Raji (cell line): ENCODE data around the gene RFX8.

Experiments
- POLR2A ChIP-seq: IDR thresholded peaks from 2 replicates; pipeline ENCODE4 v1.6.1; 2011; ENCODE audit warnings: low read depth, low read length, control low read depth; ENCODE audit not compliant: insufficient read depth

Gene RFX8

DNA sequence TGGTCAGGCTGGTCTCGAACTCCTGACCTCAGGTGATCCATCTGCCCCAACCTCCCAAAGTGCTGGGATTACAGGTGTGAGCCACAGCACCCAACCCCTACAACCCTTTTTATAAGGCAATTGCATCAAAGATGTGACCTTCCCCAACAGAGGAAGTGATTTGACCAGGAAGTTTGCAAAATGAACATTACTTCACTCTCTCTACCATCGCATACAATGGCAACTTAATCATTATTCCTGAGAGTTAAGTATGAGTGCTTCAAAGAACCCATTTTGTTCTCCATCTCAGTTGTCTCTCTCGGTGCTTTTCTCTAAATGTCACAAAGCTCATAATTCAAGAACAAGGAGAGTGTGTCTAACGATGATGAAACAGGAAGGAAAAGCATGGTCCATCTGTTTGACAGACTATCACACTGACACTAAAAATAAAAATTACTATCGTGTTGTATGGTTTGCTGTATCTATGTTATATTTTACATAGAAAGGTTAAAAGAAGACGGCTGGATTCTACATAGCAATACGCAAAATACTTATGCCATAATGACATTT lies 69.5 kb downstream of the RFX8 start:
- no peak for TF ChIP-seq POLR2A

DNA sequence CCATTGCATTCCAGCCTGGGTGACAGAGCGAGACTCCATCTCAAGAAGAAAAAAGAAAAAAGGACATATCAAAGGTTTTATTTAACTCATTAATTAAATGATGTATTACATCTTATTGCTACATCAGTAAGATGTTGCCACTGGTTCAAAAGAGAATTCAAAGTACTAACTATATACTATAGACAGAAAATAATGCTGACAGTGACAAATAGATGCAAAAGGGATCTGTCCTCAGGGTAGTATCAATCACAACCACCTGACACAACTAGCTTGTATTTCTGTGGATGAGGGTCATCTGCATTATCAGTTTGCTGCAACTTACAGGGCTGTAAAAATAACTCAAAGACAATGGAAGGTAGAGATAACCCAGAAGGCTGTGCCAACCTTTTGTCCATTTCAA lies 71.2 kb downstream of the RFX8 start:
- TF ChIP-seq POLR2A = no peak

DNA sequence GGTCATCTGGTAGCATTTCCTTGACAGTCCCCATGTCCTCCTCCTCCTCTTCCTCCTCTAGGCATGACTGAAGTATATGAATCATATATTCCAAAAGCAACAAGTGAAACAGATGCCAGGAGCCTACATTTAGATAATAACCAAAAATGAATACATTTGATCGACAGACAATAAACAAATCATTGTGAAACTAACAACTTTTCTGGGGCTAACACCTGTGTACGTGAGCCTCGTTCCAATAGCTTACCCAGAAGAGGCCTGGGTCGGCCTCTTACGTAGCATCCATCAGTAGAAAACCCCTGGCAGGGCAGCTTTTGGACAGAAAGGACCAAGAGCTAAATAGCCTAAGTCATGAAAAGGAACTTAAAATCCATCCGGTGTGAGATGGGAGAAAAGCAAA lies 72.3 kb downstream of the RFX8 start:
- no peak for TF ChIP-seq POLR2A

DNA sequence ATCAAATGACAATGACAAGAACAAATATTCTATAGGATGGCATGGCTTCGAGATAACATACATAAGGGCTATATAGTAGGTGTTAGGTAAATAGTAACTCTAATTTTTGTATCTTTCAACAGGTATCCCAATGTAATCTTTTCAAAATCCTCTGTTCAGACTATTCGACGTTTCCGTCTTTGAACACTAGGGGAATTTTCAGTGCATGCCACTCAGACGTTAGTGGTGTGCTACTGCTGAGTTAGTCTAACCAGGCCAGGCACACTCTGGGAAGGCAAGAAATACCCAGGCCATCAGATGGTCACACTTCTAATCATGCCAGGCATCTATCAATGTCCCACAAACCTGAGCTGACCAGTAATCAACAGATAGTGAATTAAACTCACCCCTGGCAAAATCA lies 73.0 kb downstream of the RFX8 start:
- no peak for TF ChIP-seq POLR2A

DNA sequence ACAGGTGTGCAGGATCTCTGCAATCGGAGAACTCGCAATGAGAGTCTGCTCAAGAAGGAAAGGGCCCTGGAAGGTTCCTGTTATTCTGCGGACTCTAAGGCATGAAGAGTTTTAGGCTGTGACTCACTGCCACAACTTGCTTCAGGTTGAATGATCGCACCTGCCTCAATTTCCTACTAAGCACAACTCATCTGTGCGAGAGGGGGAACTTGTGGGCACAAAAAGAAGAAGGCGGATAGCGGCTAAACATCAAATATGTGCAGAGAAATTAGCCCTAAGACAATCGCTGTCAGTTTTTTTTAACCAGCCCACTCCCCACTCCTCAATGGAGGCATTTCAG lies 73.6 kb downstream of the RFX8 start:
- TF ChIP-seq POLR2A = no peak

DNA sequence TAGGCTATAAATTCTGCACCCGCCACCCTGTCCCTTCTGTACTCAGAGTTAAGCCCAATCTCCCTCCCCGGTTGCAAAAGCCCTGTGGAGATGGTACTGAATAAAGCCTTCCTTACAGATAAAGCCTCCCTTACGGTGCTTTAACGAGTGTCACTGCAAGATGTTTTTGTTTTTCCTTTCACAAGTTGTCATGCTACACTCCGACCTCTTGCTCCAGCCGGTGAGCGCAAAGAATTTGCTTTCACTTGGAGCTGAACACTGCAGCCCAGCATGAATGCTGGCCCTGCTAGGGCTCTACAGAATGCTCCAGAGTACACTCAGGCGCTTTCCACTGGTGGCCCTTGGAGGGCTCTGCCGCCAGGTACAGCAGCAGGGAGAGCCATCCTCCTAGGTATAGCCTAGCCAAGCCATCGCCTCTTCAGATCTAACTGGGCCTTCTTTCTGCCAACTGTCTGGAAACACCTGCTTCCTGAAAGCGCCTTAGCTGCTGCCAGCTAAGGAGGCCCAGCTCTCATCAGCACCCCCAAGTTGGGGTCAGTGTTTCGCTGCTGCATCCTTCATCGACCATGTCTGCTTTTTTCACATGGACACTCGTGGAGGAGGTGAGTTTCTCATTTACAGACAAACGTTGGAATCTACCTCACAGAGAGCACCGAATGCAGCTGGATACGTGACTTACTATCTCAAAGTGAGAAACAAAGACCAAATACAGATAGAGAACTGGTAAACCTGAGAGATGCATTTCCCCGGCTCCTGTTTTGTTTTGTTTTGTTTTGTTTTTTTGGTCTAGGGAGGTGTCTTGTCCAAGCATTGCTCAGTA lies 74.2 kb downstream of the RFX8 start:
- TF ChIP-seq POLR2A = no peak

DNA sequence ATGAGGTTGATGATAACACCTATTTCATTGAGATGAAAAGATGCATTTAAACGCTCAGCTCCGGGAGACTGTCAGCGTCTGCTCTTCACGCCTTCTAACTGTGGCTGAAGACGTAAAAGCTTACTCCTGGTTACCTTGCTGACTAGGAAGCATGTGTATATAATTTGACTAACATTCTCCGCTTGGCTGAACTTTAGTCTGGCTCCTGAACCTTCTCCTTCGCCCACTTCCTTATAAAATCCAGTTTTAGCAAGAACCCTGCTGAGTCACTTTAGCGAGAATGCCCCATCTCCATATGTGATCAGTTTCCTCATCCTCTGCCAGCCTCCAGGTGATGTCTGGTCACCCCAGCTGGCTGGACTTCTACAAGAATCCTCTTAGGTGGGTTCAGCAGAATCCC lies 74.9 kb downstream of the RFX8 start:
- TF ChIP-seq POLR2A = no peak

DNA sequence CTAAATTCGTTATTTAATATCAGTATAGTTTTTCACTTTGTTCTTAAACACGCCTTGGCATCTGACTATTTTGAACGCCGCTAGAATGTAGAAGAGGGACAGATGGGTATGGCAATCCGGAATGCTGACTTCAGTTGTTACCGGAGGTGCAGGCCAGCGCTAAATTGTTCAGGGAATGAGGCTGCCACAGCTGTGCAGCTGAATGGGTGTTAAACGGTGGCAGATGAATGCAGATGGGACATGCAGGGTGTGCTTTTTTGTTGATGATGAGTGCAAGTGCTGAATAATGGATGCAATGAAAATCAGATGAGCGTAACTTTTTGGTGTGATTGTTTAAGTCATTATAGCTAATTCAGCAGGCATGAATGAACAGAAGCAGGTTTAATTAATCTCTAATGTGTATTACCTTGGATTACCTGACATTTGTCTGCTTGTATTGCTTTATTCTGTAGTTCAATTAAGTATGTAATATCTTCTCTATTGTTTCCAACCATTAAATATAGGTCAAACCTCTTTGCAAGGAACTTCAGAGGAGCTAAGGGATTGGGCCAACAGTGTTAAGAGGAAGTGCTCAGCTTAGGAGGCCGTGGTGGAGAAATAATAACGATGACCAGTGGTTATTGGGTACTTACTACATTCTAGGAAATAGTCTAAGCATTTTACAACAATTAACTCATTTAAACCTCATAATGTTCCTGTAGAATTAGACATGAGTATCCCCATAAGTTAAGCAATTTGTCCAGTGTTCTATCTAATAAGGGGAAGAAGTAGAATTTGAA lies 75.7 kb downstream of the RFX8 start:
- no peak for TF ChIP-seq POLR2A

DNA sequence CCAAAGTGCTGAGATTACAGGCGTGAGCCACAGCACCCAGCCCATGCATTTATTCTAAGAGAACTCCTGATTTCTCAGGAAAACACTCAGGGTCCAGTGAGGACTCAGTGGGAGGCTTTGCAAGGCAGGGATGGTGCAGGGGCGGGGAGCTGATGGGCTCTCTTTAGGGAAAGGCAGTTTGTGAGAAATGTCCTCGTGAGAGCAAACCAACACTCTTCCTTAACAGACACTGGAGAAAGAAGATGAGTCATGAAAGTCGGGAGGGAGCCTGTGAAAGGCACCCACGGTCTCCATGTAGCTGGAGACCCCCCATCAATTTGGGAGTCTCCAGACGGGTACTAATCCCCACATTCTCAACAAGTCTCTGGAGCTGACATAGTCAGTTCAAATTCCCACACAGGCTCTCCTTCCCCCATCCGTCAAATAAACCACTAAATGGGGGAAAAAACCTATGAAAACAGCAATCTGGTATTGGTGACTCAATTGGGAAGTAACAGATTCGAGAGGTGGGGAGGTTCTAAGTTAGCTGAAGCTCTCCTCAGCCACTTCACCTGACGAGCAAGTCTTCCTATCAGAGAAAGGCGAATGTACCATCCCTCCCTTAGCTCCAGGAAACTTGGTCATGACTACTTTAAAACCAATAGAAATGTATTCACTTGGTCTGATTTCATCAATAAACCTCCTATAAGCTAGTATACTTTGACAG lies 76.6 kb downstream of the RFX8 start:
- no peak for TF ChIP-seq POLR2A

DNA sequence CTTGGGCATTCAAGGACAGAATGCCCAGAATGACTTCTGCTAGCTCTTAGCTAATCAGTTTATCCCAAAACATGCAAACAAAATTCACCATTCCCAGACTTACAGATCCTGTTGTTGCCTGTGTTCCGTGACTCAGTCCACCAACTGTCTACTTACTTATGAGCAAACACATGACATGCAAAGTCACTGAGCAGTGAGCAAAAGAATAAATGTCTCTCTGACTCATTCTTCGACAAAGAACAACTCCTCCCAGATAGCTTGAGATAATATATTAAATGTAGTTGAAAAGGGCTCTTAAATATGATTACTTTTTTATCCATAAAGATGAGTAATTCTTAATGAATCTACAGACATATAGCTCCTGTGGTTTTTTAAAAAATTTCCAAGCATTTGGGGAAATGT lies 78.6 kb downstream of the RFX8 start:
- TF ChIP-seq POLR2A = no peak

DNA sequence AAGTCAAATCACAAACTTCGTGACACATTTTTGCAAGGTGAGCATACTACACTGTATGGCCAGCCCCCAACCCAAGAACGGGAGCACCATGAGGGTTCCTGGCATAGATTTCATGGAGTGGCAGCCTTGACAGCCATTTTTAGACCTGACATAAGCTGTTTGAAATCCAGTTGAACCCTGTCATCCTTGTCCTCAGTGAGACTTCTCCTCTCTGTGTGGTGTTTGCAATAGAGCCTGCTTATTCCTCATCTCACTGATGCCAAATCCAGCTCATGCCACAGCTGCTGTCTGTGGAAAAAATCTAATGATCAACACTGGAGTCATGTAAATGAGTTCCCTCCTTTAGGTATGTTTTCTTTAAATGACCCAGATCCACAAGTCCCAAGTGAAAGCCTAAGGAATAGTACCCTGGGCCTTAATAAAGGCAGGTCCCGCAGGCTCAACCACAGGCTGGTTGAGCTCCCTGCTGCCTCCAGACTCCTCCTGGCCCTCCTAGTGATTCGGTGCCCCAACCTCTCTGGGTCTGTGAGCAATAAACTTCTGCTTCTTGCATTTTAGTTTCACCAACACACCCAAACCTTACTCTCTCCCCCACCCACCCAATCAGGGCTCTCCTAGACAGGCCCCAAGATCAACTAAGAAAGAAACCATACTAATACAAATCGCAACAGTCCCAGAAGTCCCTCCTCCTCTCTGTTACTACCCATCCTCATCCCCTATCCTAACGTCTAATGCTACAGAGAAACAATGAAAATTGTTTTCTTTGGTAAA lies 79.2 kb downstream of the RFX8 start:
- TF ChIP-seq POLR2A = no peak

DNA sequence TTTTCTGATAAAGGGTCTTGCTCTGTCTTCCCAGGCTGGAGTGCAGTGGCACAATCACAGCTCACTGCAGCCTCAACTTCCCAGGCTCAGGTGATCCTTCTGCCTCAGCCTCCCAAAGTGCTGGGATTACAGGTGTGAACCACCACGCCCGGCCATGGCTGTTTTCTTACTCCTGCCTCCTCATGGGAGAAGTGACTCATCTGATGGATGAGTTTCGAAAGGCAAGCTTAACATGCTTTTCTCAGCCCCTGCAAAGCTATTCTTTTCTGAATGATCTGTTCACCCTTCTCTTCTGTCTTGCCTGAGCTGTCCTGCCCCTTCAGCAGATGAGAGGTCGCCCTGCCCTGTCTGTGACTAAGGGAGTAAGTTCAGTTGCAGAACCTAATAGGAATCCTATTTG lies 86.7 kb downstream of the RFX8 start:
- no peak for TF ChIP-seq POLR2A

DNA sequence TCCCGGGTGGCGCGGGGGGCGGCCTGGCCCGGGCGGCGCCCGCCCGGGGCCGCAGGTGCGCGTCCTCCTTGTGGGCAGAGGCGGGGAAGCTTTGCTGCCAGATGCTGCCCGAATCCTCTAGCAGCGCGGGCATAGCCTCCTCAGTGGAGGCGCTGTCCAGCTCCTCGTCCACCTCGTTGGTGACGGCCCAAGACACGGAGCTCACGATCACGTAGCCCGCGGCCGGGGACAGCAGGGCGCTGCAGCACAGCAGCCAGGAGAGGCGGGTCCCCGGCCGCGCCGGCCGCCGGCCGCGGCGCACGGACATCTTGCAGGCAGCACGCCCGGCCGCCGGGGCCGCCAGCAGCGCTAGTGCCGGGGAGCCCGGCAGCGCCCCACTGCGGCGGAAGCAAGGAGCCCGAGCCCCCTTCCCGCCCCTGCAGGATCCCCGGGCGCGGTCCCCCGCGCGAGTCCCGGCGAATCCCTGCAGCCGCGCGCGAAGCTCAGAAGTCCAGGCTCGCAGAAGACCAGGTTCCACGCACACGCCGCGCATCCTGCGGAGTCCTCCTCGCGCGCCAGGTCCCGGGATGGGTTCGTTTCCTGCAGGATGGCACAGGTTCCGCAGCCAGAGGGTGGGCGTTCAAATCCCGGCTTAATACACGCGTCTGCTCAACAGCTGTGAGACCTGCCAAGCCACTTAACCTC lies 87.6 kb downstream of the RFX8 start, which contains the start of gene CREG2:
CREG2 (minus strand) TSS at position 353 of the 684 bp plus-strand sequence; CDS start at position 307, 46 bp downstream.
- TF ChIP-seq POLR2A = no peak

DNA sequence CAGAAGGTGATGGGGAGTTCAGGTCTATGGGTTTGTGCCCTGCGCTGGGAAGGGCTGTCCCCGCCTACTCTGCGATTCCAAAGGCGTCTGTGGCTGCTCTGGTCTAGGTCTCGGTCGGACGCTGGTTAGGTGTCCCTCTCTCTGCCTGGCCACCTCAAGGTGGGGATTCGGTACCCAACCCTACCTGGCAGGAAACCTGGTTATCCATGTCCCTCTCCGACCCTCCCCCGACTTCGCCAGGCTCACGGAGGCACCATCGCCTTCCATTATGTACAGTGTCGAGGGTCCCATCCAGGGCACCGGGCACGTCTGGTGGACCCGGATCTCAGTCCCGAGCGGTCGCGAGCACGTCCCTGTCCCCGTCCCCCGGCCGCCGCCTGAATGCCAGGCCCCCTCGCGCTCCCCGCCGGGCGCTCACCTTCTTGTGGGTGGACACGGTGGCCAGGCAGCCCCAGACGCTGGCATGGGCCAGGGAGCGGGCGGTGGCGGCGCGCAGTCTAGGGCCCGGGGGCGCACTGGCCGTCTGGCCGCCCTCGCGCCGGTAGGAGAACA lies 88.2 kb downstream of the RFX8 start:
- no peak for TF ChIP-seq POLR2A
